Measurements from ENCODE around the gene SMARCC2.

Gene SMARCC2

GRCh38 chr12:56158029-56158925 is 31.0 kb downstream of the SMARCC2 start, which contains the start of gene MYL6 (continued):
- TF ChIP-seq ZXDB (tag by site-specific recombination; IDR thresholded peaks at IDR 0.05) (peak; percentile 89), ZFP69B (tag by site-specific recombination; IDR thresholded peaks at IDR 0.05) (peak; percentile 98), ZNF571 (tag by site-specific recombination; IDR thresholded peaks at IDR 0.05) (no peak), ZNF112 (tag by site-specific recombination; IDR thresholded peaks at IDR 0.05) (no peak), ZNF514 (tag by site-specific recombination; IDR thresholded peaks at IDR 0.05) (no peak), ZNF518A (tag by site-specific recombination; conservative IDR thresholded peaks at IDR 0.05; ENCODE audit: low read depth) (no peak), REST (tag by site-specific recombination; IDR thresholded peaks at IDR 0.05) (peak; percentile 50; the same call in 1 of the 2 replicates), ZNF645 (tag by site-specific recombination; IDR thresholded peaks at IDR 0.05) (no peak), OVOL3 (tag by site-specific recombination; IDR thresholded peaks at IDR 0.05) (peak; percentile 62), ZNF302 (tag by site-specific recombination; IDR thresholded peaks at IDR 0.05; ENCODE audit: low read depth) (no peak), GLI4 (tag by site-specific recombination; IDR thresholded peaks at IDR 0.05) (peak; percentile 93; the same call in 1 of the 2 replicates), ZNF501 (tag by site-specific recombination; IDR thresholded peaks at IDR 0.05) (peak; percentile 99), ZNF114 (tag by site-specific recombination; IDR thresholded peaks at IDR 0.05) (no peak), SETDB1 (IDR thresholded peaks at IDR 0.05; ENCODE audit: insufficient read length, low read length) (no peak), ZNF350 (tag by site-specific recombination; IDR thresholded peaks at IDR 0.05) (no peak), ZNF248 (tag by site-specific recombination; IDR thresholded peaks at IDR 0.05) (no peak), TSHZ1 (tag by site-specific recombination; IDR thresholded peaks at IDR 0.05; ENCODE audit: borderline replicate concordance) (peak; percentile 79), ZNF138 (tag by site-specific recombination; IDR thresholded peaks at IDR 0.05; ENCODE audit: borderline replicate concordance) (no peak), KLF8 (tag by site-specific recombination; IDR thresholded peaks at IDR 0.05) (peak; percentile 88), ZFHX2 (tag by site-specific recombination; conservative IDR thresholded peaks at IDR 0.05) (no peak; the same call in 1 of the 2 replicates), ZNF366 (tag by site-specific recombination; conservative IDR thresholded peaks at IDR 0.05) (peak; percentile 65; the same call in 1 of the 2 replicates), ZNF292 (tag by site-specific recombination; IDR thresholded peaks at IDR 0.05; ENCODE audit: borderline replicate concordance, low read depth) (no peak), ZNF449 (tag by site-specific recombination; IDR thresholded peaks at IDR 0.05) (no peak), BCL11B (tag by site-specific recombination; IDR thresholded peaks at IDR 0.05; ENCODE audit: low read depth) (peak; percentile 85), ZNF140 (tag by site-specific recombination; IDR thresholded peaks at IDR 0.05) (no peak)

Data from HEK293 (cell line).